T-helper 2 cell treated with Interferon-gamma antibody and Interleukin-4, amounts not matched to agents 5 μg/mL and 100 μg/mL, for 36 hours (primary cell): Measurements from ENCODE around the gene ARAP2.

Source experiments
- DNase-seq: peaks from one replicate; pipeline ENCODE4 v3.0.0; 2021; ENCODE audit warnings: low spot score
- H3K27ac Mint-ChIP-seq: one replicate; pipeline ENCODE4 v1.8.0; 2021; ENCODE audit warnings: mild to moderate bottlenecking, mixed read lengths
- H3K27me3 Mint-ChIP-seq: one replicate; pipeline ENCODE4 v1.8.0; 2021; ENCODE audit warnings: low read depth, mixed read lengths
- H3K36me3 Mint-ChIP-seq: one replicate; pipeline ENCODE4 v1.8.0; 2021; ENCODE audit warnings: low read depth, mixed read lengths
- H3K4me1 Mint-ChIP-seq: one replicate; pipeline ENCODE4 v1.8.0; 2021; ENCODE audit warnings: low read depth, mixed read lengths
- H3K4me3 Mint-ChIP-seq: one replicate; pipeline ENCODE4 v1.8.0; 2022; ENCODE audit warnings: mild to moderate bottlenecking, moderate library complexity, mixed read lengths
- H3K9me3 Mint-ChIP-seq: one replicate; pipeline ENCODE4 v1.8.0; 2021; ENCODE audit warnings: mixed read lengths

Gene ARAP2

GRCh38 chr4:36027203-36027602 lies 217.1 kb downstream of the ARAP2 start:
- H3K27me3 Mint-ChIP-seq = no peaks in the 10 kb centered on the region
- no peaks in the 10 kb centered on the region for H3K36me3 Mint-ChIP-seq
- H3K4me3 Mint-ChIP-seq = no peak overlapping the region
- H3K27ac Mint-ChIP-seq = no peak overlapping the region
- H3K4me1 Mint-ChIP-seq = no peaks in the 10 kb centered on the region
- no peaks in the 10 kb centered on the region for H3K9me3 Mint-ChIP-seq
- DNase-seq = no peak

- no peaks in the 10 kb centered on the region for H3K27me3 Mint-ChIP-seq
- no peak for DNase-seq
- no peaks in the 10 kb centered on the region for H3K9me3 Mint-ChIP-seq
- H3K4me3 Mint-ChIP-seq = no peak overlapping the region
- no peaks in the 10 kb centered on the region for H3K4me1 Mint-ChIP-seq
- no peak overlapping the region for H3K27ac Mint-ChIP-seq
- H3K36me3 Mint-ChIP-seq = no peaks in the 10 kb centered on the region
These were observed 217.9 kb downstream of the ARAP2 start for GRCh38 chr4:36026348-36026880.

- DNase-seq = no peak
- Mint-ChIP-seq H3K27me3 (no peaks in the 10 kb centered on the region), H3K4me1 (no peaks in the 10 kb centered on the region), H3K27ac (no peak overlapping the region), H3K9me3 (no peaks in the 10 kb centered on the region), H3K4me3 (no peak overlapping the region), H3K36me3 (no peaks in the 10 kb centered on the region)
These were observed 219.2 kb downstream of the ARAP2 start for GRCh38 chr4:36024901-36025660.

- Mint-ChIP-seq H3K27ac (no peak overlapping the region), H3K27me3 (no peaks in the 10 kb centered on the region), H3K36me3 (no peaks in the 10 kb centered on the region), H3K9me3 (no peaks in the 10 kb centered on the region), H3K4me1 (no peaks in the 10 kb centered on the region), H3K4me3 (no peak overlapping the region)
- DNase-seq = no peak
These were observed 224.0 kb downstream of the ARAP2 start for GRCh38 chr4:36020351-36020750.
